Measurements from ENCODE around the gene FAM114A2. TPM values are rescaled to one million over a fixed set of nuclear protein-coding genes. Genes with fewer than 3 reads are reported as not detected.

The FAM114A2 gene
- total and polyA plus RNA-seq, 2 donors (not counting 1 experiment from before 2014, with no cell fraction given): 28.0 to 33.9 TPM

DNA sequence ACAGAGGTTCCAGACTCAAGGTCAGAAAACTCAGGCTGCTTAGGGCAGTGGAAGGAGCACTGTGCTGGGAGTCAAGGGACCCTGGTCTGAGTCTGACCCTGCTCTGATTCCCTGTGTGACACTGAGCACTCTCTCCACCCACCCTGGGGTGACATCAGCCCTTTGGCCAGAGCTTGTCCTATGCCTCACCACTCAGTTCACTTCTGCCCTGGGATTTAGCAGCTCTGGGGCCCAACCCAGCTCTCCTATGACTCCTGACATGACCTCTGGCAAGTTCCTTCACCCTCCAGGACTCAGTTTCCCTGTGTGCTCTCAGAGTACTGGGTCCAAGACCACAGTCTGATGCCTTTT lies 63.9 kb downstream of the FAM114A2 start:
- H3K27me3 ChIP-seq (ENCODE audit: control insufficient read depth, insufficient read depth, low read length): peaks cover 2% of the 10 kb centered on the region
- H4K20me1 ChIP-seq (ENCODE audit: control insufficient read depth, extremely low read depth, insufficient read depth, low read length): no peaks in the 10 kb centered on the region
- TF ChIP-seq, protein P1, sequence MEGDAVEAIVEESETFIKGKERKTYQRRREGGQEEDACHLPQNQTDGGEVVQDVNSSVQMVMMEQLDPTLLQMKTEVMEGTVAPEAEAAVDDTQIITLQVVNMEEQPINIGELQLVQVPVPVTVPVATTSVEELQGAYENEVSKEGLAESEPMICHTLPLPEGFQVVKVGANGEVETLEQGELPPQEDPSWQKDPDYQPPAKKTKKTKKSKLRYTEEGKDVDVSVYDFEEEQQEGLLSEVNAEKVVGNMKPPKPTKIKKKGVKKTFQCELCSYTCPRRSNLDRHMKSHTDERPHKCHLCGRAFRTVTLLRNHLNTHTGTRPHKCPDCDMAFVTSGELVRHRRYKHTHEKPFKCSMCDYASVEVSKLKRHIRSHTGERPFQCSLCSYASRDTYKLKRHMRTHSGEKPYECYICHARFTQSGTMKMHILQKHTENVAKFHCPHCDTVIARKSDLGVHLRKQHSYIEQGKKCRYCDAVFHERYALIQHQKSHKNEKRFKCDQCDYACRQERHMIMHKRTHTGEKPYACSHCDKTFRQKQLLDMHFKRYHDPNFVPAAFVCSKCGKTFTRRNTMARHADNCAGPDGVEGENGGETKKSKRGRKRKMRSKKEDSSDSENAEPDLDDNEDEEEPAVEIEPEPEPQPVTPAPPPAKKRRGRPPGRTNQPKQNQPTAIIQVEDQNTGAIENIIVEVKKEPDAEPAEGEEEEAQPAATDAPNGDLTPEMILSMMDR (conservative IDR thresholded peaks at IDR 0.05 in 1 of 2, IDR thresholded peaks at IDR 0.05 in 1 of 2; ENCODE audit: low read depth in 1 of 2, low read length in 2 of 2): no peak
- no peak for TF ChIP-seq EZH2 (IDR thresholded peaks at IDR 0.05; ENCODE audit: low read length, missing control alignments)
- H3K4me3 ChIP-seq (replicated peaks in 1 of 4; ENCODE audit: control extremely low read depth in 1 of 4, insufficient read depth in 1 of 4, low read depth in 3 of 4, low read length in 4 of 4): no peak overlapping the region
- H3K9ac ChIP-seq (ENCODE audit: insufficient read depth, low read length): no peak overlapping the region
- no peaks in the 10 kb centered on the region for H3K9me3 ChIP-seq (ENCODE audit: control insufficient read depth, insufficient read depth, low read depth, low read length)
- H3K4me2 ChIP-seq (ENCODE audit: extremely low read depth, insufficient read depth, low read length): no peak overlapping the region
- no peaks in the 10 kb centered on the region for H3K4me1 ChIP-seq (ENCODE audit: control insufficient read depth, extremely low read depth, insufficient read depth, low read length)
- no peak overlapping the region for H3K27ac ChIP-seq (ENCODE audit: insufficient read depth, low read length)
- H2AFZ ChIP-seq (ENCODE audit: low read length): no peak overlapping the region
- H3K36me3 ChIP-seq (ENCODE audit: control insufficient read depth, insufficient read depth, low read length): no peaks in the 10 kb centered on the region
- no peak for DNase-seq (ENCODE audit: low read depth in 2 of 2)
- H3K79me2 ChIP-seq (ENCODE audit: control insufficient read depth, insufficient read depth, low read length): no peaks in the 10 kb centered on the region

- Histone ChIP-seq H4K20me1 (ENCODE audit: control insufficient read depth, extremely low read depth, insufficient read depth, low read length) (no peaks in the 10 kb centered on the region), H3K27ac (ENCODE audit: insufficient read depth, low read length) (no peak overlapping the region), H3K9ac (ENCODE audit: insufficient read depth, low read length) (no peak overlapping the region), H3K4me2 (ENCODE audit: extremely low read depth, insufficient read depth, low read length) (no peak overlapping the region), H3K4me3 (replicated peaks in 1 of 4; ENCODE audit: control extremely low read depth in 1 of 4, insufficient read depth in 1 of 4, low read depth in 3 of 4, low read length in 4 of 4) (no peak overlapping the region), H3K9me3 (ENCODE audit: control insufficient read depth, insufficient read depth, low read depth, low read length) (no peaks in the 10 kb centered on the region), H2AFZ (ENCODE audit: low read length) (no peak overlapping the region), H3K79me2 (ENCODE audit: control insufficient read depth, insufficient read depth, low read length) (no peaks in the 10 kb centered on the region), H3K4me1 (ENCODE audit: control insufficient read depth, extremely low read depth, insufficient read depth, low read length) (no peaks in the 10 kb centered on the region), H3K36me3 (ENCODE audit: control insufficient read depth, insufficient read depth, low read length) (no peaks in the 10 kb centered on the region), H3K27me3 (ENCODE audit: control insufficient read depth, insufficient read depth, low read length) (peaks cover 2% of the 10 kb centered on the region)
- no peak for TF ChIP-seq EZH2 (IDR thresholded peaks at IDR 0.05; ENCODE audit: low read length, missing control alignments)
- TF ChIP-seq, protein P1 (conservative IDR thresholded peaks at IDR 0.05 in 1 of 2, IDR thresholded peaks at IDR 0.05 in 1 of 2; ENCODE audit: low read depth in 1 of 2, low read length in 2 of 2): peak; percentile 79 to 80
- DNase-seq (ENCODE audit: low read depth in 2 of 2): peak; percentile 22 to 59
These were observed 64.4 kb downstream of the FAM114A2 start for GRCh38 chr5:153974131-153974812.

GRCh38 chr5:153972240-153972639 lies 66.5 kb downstream of the FAM114A2 start:
- Histone ChIP-seq H3K36me3 (ENCODE audit: control insufficient read depth, insufficient read depth, low read length) (no peaks in the 10 kb centered on the region), H3K4me1 (ENCODE audit: control insufficient read depth, extremely low read depth, insufficient read depth, low read length) (no peaks in the 10 kb centered on the region), H3K79me2 (ENCODE audit: control insufficient read depth, insufficient read depth, low read length) (no peaks in the 10 kb centered on the region), H3K9me3 (ENCODE audit: control insufficient read depth, insufficient read depth, low read depth, low read length) (no peaks in the 10 kb centered on the region), H3K4me2 (ENCODE audit: extremely low read depth, insufficient read depth, low read length) (no peak overlapping the region), H3K9ac (ENCODE audit: insufficient read depth, low read length) (no peak overlapping the region), H3K4me3 (replicated peaks in 1 of 4; ENCODE audit: control extremely low read depth in 1 of 4, insufficient read depth in 1 of 4, low read depth in 3 of 4, low read length in 4 of 4) (no peak overlapping the region), H3K27ac (ENCODE audit: insufficient read depth, low read length) (no peak overlapping the region), H4K20me1 (ENCODE audit: control insufficient read depth, extremely low read depth, insufficient read depth, low read length) (no peaks in the 10 kb centered on the region), H2AFZ (ENCODE audit: low read length) (no peak overlapping the region), H3K27me3 (ENCODE audit: control insufficient read depth, insufficient read depth, low read length) (peaks cover 2% of the 10 kb centered on the region)
- no peak for TF ChIP-seq EZH2 (IDR thresholded peaks at IDR 0.05; ENCODE audit: low read length, missing control alignments)
- TF ChIP-seq, protein P1 (conservative IDR thresholded peaks at IDR 0.05 in 1 of 2, IDR thresholded peaks at IDR 0.05 in 1 of 2; ENCODE audit: low read depth in 1 of 2, low read length in 2 of 2): no peak
- DNase-seq (ENCODE audit: low read depth in 2 of 2): no peak

All from fibroblast of lung (primary cell).